Naive thymus-derived CD4-positive, alpha-beta T cell (primary cell): Measurements from ENCODE around the gene TTC39C. TPM values are rescaled to one million over a fixed set of nuclear protein-coding genes. Genes with fewer than 3 reads are reported as not detected.

Experiments
- ATAC-seq: fragments of 150-1000 bp; cut with Tn5 transposase; 2 replicates; pipeline ENCODE4 v1.10.0; 2021; ENCODE audit warnings: mild to moderate bottlenecking, moderate library complexity
- CTCF ChIA-PET: fragments of 350-600 bp; sonication (Branson Sonifier 250); formaldehyde crosslinking; loops from one replicate; lab custom pipeline; 2021; ENCODE audit warnings: antibody characterized with exemption; lab: Charles Lee
- POLR2A ChIA-PET: fragments of 350-600 bp; sonication (Branson Sonifier 250); formaldehyde crosslinking; loops from one replicate; lab custom pipeline; 2021; ENCODE audit warnings: antibody characterized with exemption, inconsistent platforms; lab: Charles Lee
- DNase-seq, 9 donors: peaks; one replicate each; pipeline versions ENCODE4 v3.0.0 to v3.0.0-alpha.2; 2020 to 2022; ENCODE audit warnings: mixed read lengths in 1 of 9
- H3K27ac ChIP-seq: one replicate; pipeline ENCODE4 v1.7.0; 2013; ENCODE audit warnings: mild to moderate bottlenecking, low read depth, low read length, moderate library complexity
- H3K27me3 ChIP-seq, 2 donors: one replicate each; pipeline ENCODE4 v1.7.0; 2013; ENCODE audit warnings: low read length in 2 of 2, mild to moderate bottlenecking in 2 of 2, moderate library complexity in 2 of 2; ENCODE audit not compliant: control insufficient read depth in 2 of 2, insufficient read depth in 2 of 2
- H3K36me3 ChIP-seq, 3 experiments: 1 replicate in 2 of 3; 2 replicates in 1 of 3; pipeline ENCODE4 v1.7.0; 2013; ENCODE audit warnings: low read length in 3 of 3, mild to moderate bottlenecking in 3 of 3, moderate library complexity in 1 of 3; ENCODE audit not compliant: insufficient read depth in 3 of 3, control insufficient read depth in 2 of 3
- H3K4me1 ChIP-seq, 2 donors: one replicate each; pipeline ENCODE4 v1.7.0; 2013; ENCODE audit warnings: low read length in 2 of 2, mild to moderate bottlenecking in 2 of 2, moderate library complexity in 1 of 2; ENCODE audit not compliant: control insufficient read depth in 2 of 2, insufficient read depth in 2 of 2
- H3K4me3 ChIP-seq: 2 replicates; pipeline ENCODE4 v1.7.0; 2013; ENCODE audit warnings: mild to moderate bottlenecking, low read length
- H3K9me3 ChIP-seq, 3 experiments: 1 replicate in 2 of 3; 2 replicates in 1 of 3; pipeline ENCODE4 v1.7.0; 2013; ENCODE audit warnings: low read length in 3 of 3; ENCODE audit not compliant: control insufficient read depth in 2 of 3
- H3K27ac Mint-ChIP-seq, 9 donors: one replicate each; pipeline ENCODE4 v1.8.0; 2020 to 2022; ENCODE audit warnings: mixed read lengths in 9 of 9, mild to moderate bottlenecking in 8 of 9, moderate library complexity in 5 of 9, inconsistent platforms in 2 of 9
- H3K27me3 Mint-ChIP-seq, 5 donors: one replicate each; pipeline ENCODE4 v1.8.0; 2021 to 2022; ENCODE audit warnings: mixed read lengths in 5 of 5, mild to moderate bottlenecking in 1 of 5
- H3K36me3 Mint-ChIP-seq, 5 donors: one replicate each; pipeline ENCODE4 v1.8.0; 2020 to 2022; ENCODE audit warnings: mixed read lengths in 5 of 5, mild to moderate bottlenecking in 3 of 5, inconsistent platforms in 1 of 5
- H3K4me1 Mint-ChIP-seq, 7 donors: one replicate each; pipeline ENCODE4 v1.8.0; 2020 to 2022; ENCODE audit warnings: mixed read lengths in 7 of 7, mild to moderate bottlenecking in 3 of 7, inconsistent platforms in 1 of 7
- H3K4me3 Mint-ChIP-seq, 10 donors: one replicate each; pipeline ENCODE4 v1.8.0; 2020 to 2022; ENCODE audit warnings: mild to moderate bottlenecking in 10 of 10, mixed read lengths in 10 of 10, moderate library complexity in 6 of 10, inconsistent platforms in 2 of 10
- H3K9me3 Mint-ChIP-seq, 11 donors: one replicate each; pipeline ENCODE4 v1.8.0; 2020 to 2022; ENCODE audit warnings: mixed read lengths in 11 of 11, mild to moderate bottlenecking in 4 of 11, inconsistent platforms in 1 of 11, moderate library complexity in 1 of 11
- intact Hi-C, 2 donors: fragments of 100-400 bp; cut with micrococcal nuclease; formaldehyde crosslinking; loops; one replicate each; pipeline ENCODE4 v1.15.1; 2023
- polyA plus RNA-seq, 2 donors: library from polyadenylated mRNA; unstranded; fragments of 300-500 nt; fragmentation: Illumina TruSeq; gene quantifications; one replicate each; pipeline ENCODE4 v1.2.3, GENCODE V29; 2021
- total RNA-seq, 6 experiments: library from RNA in 5 of 6; stranded (reverse) in 5 of 6; gene quantifications; 1 replicate in 5 of 6; 2 replicates in 1 of 6; pipeline ENCODE4 v1.2.3 and lab custom pipeline; 2021 to 2026

Gene TTC39C
- total and polyA plus RNA-seq, 7 experiments from 2014 or later: 51.4 to 98.8 (median 87.7) TPM

GRCh38 chr18:24112874-24113615 lies 98.5 kb downstream of the TTC39C start:
- peak overlapping the region in 8 of 9 donors; percentile 16 to 82 (median 72) for H3K27ac Mint-ChIP-seq

GRCh38 chr18:24114924-24115549 lies 100.5 kb downstream of the TTC39C start:
- ChIA-PET POLR2A (interaction anchor here (0.6 kb wide), 1 partner anchor 1040 kb away, joined by 3 read pairs; no protein-coding TSS in a partner anchor), CTCF (interaction anchor here (0.6 to 1.0 kb wide), 3 partner anchors 10 to 228 kb away, joined by 3 read pairs; no protein-coding TSS in a partner anchor)
- H3K4me1 ChIP-seq: peaks cover 0 to 6% of the 10 kb centered on the region in 2 donors
- no peaks in the 10 kb centered on the region for H3K27me3 Mint-ChIP-seq
- ATAC-seq (no peak), DNase-seq (no peak)
- H3K9me3 Mint-ChIP-seq: peaks cover 0 to 3% (median 0%) of the 10 kb centered on the region in 11 donors
- no peak overlapping the region for H3K4me3 Mint-ChIP-seq
- H3K36me3 ChIP-seq: peaks cover 7 to 69% (median 24%) of the 10 kb centered on the region in 3 experiments
- H3K4me3 ChIP-seq: no peak overlapping the region
- peaks cover 5 to 55% (median 41%) of the 10 kb centered on the region in 7 donors for H3K4me1 Mint-ChIP-seq
- peaks cover 5 to 28% (median 13%) of the 10 kb centered on the region in 5 donors for H3K36me3 Mint-ChIP-seq
- no peaks in the 10 kb centered on the region for H3K27me3 ChIP-seq
- peak overlapping the region; percentile 29 for H3K27ac ChIP-seq
- H3K9me3 ChIP-seq: no peaks in the 10 kb centered on the region
- intact Hi-C loops: loop anchor here (5.0 kb wide), 4 partner anchors 38 to 618 kb away; partner anchors contain the start of gene RMC1 (in 1 of the 2)
- H3K27ac Mint-ChIP-seq: peak overlapping the region; percentile 1 to 93 (median 82)

More at GRCh38 chr18:24112874-24113615, 98.5 kb downstream of the TTC39C start:
- Mint-ChIP-seq H3K27me3 (no peaks in the 10 kb centered on the region), H3K36me3 (peaks cover 5 to 22% (median 11%) of the 10 kb centered on the region in 5 donors), H3K9me3 (peaks cover 0 to 3% (median 0%) of the 10 kb centered on the region in 11 donors), H3K4me3 (no peak overlapping the region), H3K4me1 (peaks cover 5 to 50% (median 40%) of the 10 kb centered on the region in 7 donors)
- POLR2A ChIA-PET: interaction anchor here (0.7 kb wide), 1 partner anchor 255 kb away, joined by 7 read pairs; no protein-coding TSS in a partner anchor
- no peaks in the 10 kb centered on the region for H3K9me3 ChIP-seq
- no peak overlapping the region for H3K4me3 ChIP-seq
- H3K36me3 ChIP-seq: peaks cover 0 to 54% (median 8%) of the 10 kb centered on the region in 3 experiments
- H3K27me3 ChIP-seq: no peaks in the 10 kb centered on the region
- H3K4me1 ChIP-seq: no peaks in the 10 kb centered on the region
- no peak overlapping the region for H3K27ac ChIP-seq
- CTCF ChIA-PET: interaction anchor here (0.7 to 1.0 kb wide), 2 partner anchors 289 to 596 kb away, joined by 3 read pairs; no protein-coding TSS in a partner anchor
- intact Hi-C loops: no loop called here
- ATAC-seq: no peak
- no peak for DNase-seq

GRCh38 chr18:24115628-24116027 lies 101.1 kb downstream of the TTC39C start:
- peaks cover 5 to 53% (median 41%) of the 10 kb centered on the region in 7 donors for H3K4me1 Mint-ChIP-seq
- Histone ChIP-seq H3K9me3 (no peaks in the 10 kb centered on the region), H3K27ac (peak overlapping the region; percentile 29), H3K27me3 (no peaks in the 10 kb centered on the region), H3K36me3 (peaks cover 10 to 75% (median 24%) of the 10 kb centered on the region in 3 experiments), H3K4me1 (peaks cover 0 to 6% of the 10 kb centered on the region in 2 donors), H3K4me3 (no peak overlapping the region)
- H3K27me3 Mint-ChIP-seq: no peaks in the 10 kb centered on the region
- ChIA-PET POLR2A (no interaction called here), CTCF (interaction anchor here (0.6 to 1.0 kb wide), 3 partner anchors 10 to 229 kb away, joined by 3 read pairs; no protein-coding TSS in a partner anchor)
- peaks cover 6 to 31% (median 16%) of the 10 kb centered on the region in 5 donors for H3K36me3 Mint-ChIP-seq
- peak overlapping the region in 2 of 10 donors; percentile 23 to 28 for H3K4me3 Mint-ChIP-seq
- ATAC-seq (no peak), DNase-seq (peak in 3 of 9 donors; percentile 9 to 33 (median 23))
- peak overlapping the region; percentile 1 to 93 (median 82) for H3K27ac Mint-ChIP-seq
- intact Hi-C loops: loop anchor here (5.0 kb wide), 4 partner anchors 38 to 618 kb away; partner anchors contain the start of gene RMC1 (in 1 of the 2)
- peaks cover 0 to 3% (median 0%) of the 10 kb centered on the region in 11 donors for H3K9me3 Mint-ChIP-seq

GRCh38 chr18:24118750-24119577 lies 104.4 kb downstream of the TTC39C start:
- POLR2A ChIA-PET: interaction anchor here (0.6 kb wide), 1 partner anchor 18 kb away, joined by 3 read pairs; no protein-coding TSS in a partner anchor
- H3K36me3 ChIP-seq: peaks cover 15 to 82% (median 24%) of the 10 kb centered on the region in 3 experiments
- H3K4me3 Mint-ChIP-seq: no peak overlapping the region
- no peaks in the 10 kb centered on the region for H3K27me3 Mint-ChIP-seq
- intact Hi-C loops: loop anchor here (1.0 to 5.0 kb wide), 14 partner anchors 42 to 622 kb away; partner anchors contain the start of gene RMC1 (in 1 of the 2)
- H3K9me3 ChIP-seq: no peaks in the 10 kb centered on the region
- no peak overlapping the region for H3K4me3 ChIP-seq
- H3K27ac ChIP-seq: no peak overlapping the region
- H3K9me3 Mint-ChIP-seq: peaks cover 0 to 2% (median 0%) of the 10 kb centered on the region in 11 donors
- CTCF ChIA-PET: interaction anchor here (0.7 to 2.0 kb wide), 6 partner anchors 10 to 520 kb away, joined by 3 to 13 read pairs (median 4); no protein-coding TSS in a partner anchor
- peak; percentile 98 for ATAC-seq
- H3K4me1 Mint-ChIP-seq: peaks cover 1 to 41% (median 22%) of the 10 kb centered on the region in 7 donors
- H3K4me1 ChIP-seq: peaks cover 0 to 6% of the 10 kb centered on the region in 2 donors
- peak; percentile 49 to 82 (median 74) for DNase-seq
- H3K27me3 ChIP-seq: no peaks in the 10 kb centered on the region
- H3K36me3 Mint-ChIP-seq: peaks cover 8 to 45% (median 21%) of the 10 kb centered on the region in 5 donors
- peak overlapping the region in 7 of 9 donors; percentile 2 to 82 (median 61) for H3K27ac Mint-ChIP-seq

- H3K9me3 ChIP-seq: no peaks in the 10 kb centered on the region
- no peak for DNase-seq
- no peak overlapping the region for H3K4me3 Mint-ChIP-seq
- no peak overlapping the region for H3K27ac Mint-ChIP-seq
- peaks cover 0 to 24% (median 8%) of the 10 kb centered on the region in 7 donors for H3K4me1 Mint-ChIP-seq
- H3K27me3 Mint-ChIP-seq: no peaks in the 10 kb centered on the region
- H3K9me3 Mint-ChIP-seq: no peaks in the 10 kb centered on the region
- H3K4me1 ChIP-seq: peaks cover 0 to 6% of the 10 kb centered on the region in 2 donors
- H3K4me3 ChIP-seq: no peak overlapping the region
- H3K27me3 ChIP-seq: no peaks in the 10 kb centered on the region
- ATAC-seq: no peak
- intact Hi-C loops: no loop called here
- H3K36me3 ChIP-seq: peaks cover 19 to 76% (median 26%) of the 10 kb centered on the region in 3 experiments
- peaks cover 6 to 45% (median 20%) of the 10 kb centered on the region in 5 donors for H3K36me3 Mint-ChIP-seq
- POLR2A ChIA-PET: no interaction called here
- CTCF ChIA-PET: interaction anchor here (1.2 to 2.0 kb wide), 3 partner anchors 202 to 417 kb away, joined by 3 to 13 read pairs (median 6); no protein-coding TSS in a partner anchor
- no peak overlapping the region for H3K27ac ChIP-seq
Measured at GRCh38 chr18:24120676-24121075, 106.1 kb downstream of the TTC39C start.
